ENCODE data around the gene ACAD9. TPM values are rescaled to one million over a fixed set of nuclear protein-coding genes. Genes with fewer than 3 reads are reported as not detected.
A peak's percentile ranks its signal among the peaks of the same experiment; 100 is the strongest.

Gene ACAD9
- total and polyA plus RNA-seq, 2 of the 13 experiments (the other 11 are each of a cell fraction or from before 2014, with no cell fraction given): 15.3 to 38.2 TPM

DNA sequence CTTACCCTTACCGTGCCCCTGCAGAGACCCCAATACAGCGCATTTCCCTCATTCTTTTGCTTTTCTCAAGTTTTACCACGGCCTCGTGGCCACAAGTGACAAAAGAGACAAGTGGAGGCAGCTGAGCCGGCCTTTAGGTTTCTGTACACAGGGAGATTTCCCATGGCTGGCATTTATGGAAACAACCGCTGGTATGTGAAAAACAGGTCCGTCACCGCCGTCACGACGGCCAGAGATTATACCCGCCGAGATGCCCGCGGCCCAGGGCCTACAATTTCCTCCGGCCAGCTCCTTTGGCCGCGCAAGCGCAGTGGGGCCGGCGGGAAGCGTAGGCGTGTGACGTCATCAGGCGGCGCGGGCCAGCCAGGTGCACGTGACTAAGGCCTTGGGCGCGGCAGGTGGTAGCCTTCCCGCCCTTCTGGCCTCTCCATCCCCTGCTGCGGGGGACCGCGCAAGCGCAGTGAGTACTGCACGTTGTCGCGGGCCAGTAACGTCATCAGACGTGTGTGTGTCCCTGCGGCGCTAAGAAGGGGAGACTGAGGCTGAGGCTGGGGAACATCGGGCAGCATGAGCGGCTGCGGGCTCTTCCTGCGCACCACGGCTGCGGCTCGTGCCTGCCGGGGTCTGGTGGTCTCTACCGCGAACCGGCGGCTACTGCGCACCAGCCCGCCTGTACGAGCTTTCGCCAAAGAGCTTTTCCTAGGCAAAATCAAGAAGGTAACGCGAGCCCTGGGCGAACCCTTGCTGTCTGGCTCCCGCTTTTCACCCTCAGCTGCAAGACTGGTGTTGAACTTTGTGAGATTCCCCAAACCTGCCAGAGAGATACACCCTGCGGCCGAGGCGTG is at the start of gene ACAD9 (continued):
- TF ChIP-seq, protein P1, sequence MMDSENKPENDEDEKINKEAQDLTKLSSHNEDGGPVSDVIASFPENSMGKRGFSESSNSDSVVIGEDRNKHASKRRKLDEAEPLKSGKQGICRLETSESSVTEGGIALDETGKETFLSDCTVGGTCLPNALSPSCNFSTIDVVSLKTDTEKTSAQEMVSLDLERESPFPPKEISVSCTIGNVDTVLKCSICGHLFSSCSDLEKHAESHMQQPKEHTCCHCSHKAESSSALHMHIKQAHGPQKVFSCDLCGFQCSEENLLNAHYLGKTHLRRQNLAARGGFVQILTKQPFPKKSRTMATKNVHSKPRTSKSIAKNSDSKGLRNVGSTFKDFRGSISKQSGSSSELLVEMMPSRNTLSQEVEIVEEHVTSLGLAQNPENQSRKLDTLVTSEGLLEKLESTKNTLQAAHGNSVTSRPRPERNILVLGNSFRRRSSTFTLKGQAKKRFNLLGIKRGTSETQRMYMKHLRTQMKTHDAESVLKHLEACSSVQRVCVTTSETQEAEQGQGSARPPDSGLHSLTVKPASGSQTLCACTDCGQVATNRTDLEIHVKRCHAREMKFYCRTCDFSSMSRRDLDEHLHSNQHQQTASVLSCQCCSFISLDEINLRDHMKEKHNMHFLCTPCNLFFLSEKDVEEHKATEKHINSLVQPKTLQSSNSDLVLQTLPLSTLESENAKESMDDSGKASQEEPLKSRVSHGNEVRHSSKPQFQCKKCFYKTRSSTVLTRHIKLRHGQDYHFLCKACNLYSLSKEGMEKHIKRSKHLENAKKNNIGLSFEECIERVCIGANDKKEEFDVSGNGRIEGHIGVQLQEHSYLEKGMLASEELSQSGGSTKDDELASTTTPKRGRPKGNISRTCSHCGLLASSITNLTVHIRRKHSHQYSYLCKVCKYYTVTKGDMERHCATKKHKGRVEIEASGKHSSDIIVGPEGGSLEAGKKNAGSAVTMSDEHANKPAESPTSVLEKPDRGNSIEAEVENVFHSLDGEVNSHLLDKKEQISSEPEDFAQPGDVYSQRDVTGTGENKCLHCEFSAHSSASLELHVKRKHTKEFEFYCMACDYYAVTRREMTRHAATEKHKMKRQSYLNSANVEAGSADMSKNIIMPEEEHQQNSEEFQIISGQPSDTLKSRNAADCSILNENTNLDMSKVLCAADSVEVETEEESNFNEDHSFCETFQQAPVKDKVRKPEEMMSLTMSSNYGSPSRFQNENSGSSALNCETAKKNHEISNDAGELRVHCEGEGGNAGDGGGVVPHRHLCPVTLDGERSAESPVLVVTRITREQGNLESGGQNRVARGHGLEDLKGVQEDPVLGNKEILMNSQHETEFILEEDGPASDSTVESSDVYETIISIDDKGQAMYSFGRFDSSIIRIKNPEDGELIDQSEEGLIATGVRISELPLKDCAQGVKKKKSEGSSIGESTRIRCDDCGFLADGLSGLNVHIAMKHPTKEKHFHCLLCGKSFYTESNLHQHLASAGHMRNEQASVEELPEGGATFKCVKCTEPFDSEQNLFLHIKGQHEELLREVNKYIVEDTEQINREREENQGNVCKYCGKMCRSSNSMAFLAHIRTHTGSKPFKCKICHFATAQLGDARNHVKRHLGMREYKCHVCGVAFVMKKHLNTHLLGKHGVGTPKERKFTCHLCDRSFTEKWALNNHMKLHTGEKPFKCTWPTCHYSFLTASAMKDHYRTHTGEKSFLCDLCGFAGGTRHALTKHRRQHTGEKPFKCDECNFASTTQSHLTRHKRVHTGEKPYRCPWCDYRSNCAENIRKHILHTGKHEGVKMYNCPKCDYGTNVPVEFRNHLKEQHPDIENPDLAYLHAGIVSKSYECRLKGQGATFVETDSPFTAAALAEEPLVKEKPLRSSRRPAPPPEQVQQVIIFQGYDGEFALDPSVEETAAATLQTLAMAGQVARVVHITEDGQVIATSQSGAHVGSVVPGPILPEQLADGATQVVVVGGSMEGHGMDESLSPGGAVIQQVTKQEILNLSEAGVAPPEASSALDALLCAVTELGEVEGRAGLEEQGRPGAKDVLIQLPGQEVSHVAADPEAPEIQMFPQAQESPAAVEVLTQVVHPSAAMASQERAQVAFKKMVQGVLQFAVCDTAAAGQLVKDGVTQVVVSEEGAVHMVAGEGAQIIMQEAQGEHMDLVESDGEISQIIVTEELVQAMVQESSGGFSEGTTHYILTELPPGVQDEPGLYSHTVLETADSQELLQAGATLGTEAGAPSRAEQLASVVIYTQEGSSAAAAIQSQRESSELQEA (CRISPR knock-in tag; IDR thresholded peaks at IDR 0.05; ENCODE audit: not compliant biosample characterization): peak; percentile 88
- peak; percentile 99; the same call in 1 of the 2 replicates for TF ChIP-seq E2F2 (CRISPR knock-in tag; IDR thresholded peaks at IDR 0.05; ENCODE audit: borderline replicate concordance)
- peak; percentile 78 for TF ChIP-seq ZNF263 (CRISPR knock-in tag; IDR thresholded peaks at IDR 0.05)
- peak; percentile 96 for TF ChIP-seq KLF12 (CRISPR knock-in tag; IDR thresholded peaks at IDR 0.05; ENCODE audit: borderline replicate concordance)
- no peak for TF ChIP-seq ZNF3 (CRISPR knock-in tag; IDR thresholded peaks at IDR 0.05)
- TF ChIP-seq ZFP36 (IDR thresholded peaks at IDR 0.05; ENCODE audit: borderline replicate concordance, low read depth, low read length, partially characterized antibody): no peak
- peak; percentile 67 for TF ChIP-seq TBX3 (IDR thresholded peaks at IDR 0.05; ENCODE audit: borderline replicate concordance)
- TF ChIP-seq RFXAP (CRISPR knock-in tag; IDR thresholded peaks at IDR 0.05; ENCODE audit: borderline replicate concordance): peak; percentile 86; the same call in 1 of the 2 replicates
- TF ChIP-seq, protein P2, sequence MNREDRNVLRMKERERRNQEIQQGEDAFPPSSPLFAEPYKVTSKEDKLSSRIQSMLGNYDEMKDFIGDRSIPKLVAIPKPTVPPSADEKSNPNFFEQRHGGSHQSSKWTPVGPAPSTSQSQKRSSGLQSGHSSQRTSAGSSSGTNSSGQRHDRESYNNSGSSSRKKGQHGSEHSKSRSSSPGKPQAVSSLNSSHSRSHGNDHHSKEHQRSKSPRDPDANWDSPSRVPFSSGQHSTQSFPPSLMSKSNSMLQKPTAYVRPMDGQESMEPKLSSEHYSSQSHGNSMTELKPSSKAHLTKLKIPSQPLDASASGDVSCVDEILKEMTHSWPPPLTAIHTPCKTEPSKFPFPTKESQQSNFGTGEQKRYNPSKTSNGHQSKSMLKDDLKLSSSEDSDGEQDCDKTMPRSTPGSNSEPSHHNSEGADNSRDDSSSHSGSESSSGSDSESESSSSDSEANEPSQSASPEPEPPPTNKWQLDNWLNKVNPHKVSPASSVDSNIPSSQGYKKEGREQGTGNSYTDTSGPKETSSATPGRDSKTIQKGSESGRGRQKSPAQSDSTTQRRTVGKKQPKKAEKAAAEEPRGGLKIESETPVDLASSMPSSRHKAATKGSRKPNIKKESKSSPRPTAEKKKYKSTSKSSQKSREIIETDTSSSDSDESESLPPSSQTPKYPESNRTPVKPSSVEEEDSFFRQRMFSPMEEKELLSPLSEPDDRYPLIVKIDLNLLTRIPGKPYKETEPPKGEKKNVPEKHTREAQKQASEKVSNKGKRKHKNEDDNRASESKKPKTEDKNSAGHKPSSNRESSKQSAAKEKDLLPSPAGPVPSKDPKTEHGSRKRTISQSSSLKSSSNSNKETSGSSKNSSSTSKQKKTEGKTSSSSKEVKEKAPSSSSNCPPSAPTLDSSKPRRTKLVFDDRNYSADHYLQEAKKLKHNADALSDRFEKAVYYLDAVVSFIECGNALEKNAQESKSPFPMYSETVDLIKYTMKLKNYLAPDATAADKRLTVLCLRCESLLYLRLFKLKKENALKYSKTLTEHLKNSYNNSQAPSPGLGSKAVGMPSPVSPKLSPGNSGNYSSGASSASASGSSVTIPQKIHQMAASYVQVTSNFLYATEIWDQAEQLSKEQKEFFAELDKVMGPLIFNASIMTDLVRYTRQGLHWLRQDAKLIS (CRISPR knock-in tag; IDR thresholded peaks at IDR 0.05): no peak
- 0 out of 2 replicates have a peak, but pooled peaks have one; percentile 72 for TF ChIP-seq TRAFD1 (CRISPR knock-in tag; IDR thresholded peaks at IDR 0.05; ENCODE audit: borderline replicate concordance)
- no peak for TF ChIP-seq NPAS2 (CRISPR knock-in tag; IDR thresholded peaks at IDR 0.05; ENCODE audit: borderline replicate concordance)
- TF ChIP-seq RBM39 (IDR thresholded peaks at IDR 0.05; ENCODE audit: low read depth, low read length, poor library complexity, severe bottlenecking): peak; percentile 70

All from HepG2 (cell line).